GM23338 (cell line): ENCODE results near the gene AMDHD1. TPM values are rescaled to one million over a fixed set of nuclear protein-coding genes. Genes with fewer than 3 reads are reported as not detected.

Experiments used
- ATAC-seq: fragments of 200-7000 bp; cut with Tn5 transposase; 3 replicates; pipeline ENCODE4 v1.9.1; 2020
- DNase-seq: peaks from one replicate; pipeline ENCODE4 v3.0.0-alpha.2; 2015; ENCODE audit warnings: low spot score
- H2AFZ ChIP-seq: fragments of 200-600 bp; sonication (generic); 2 replicates; pipeline ENCODE4 v1.8.0; 2016; ENCODE audit warnings: antibody characterized with exemption, mild to moderate bottlenecking, moderate library complexity
- H3F3A ChIP-seq: fragments of 200-600 bp; sonication (generic); replicated peaks from 2 replicates; pipeline ENCODE4 v1.8.0; 2017; ENCODE audit warnings: antibody characterized with exemption, mixed run types, low read depth
- H3K27ac ChIP-seq: fragments of 200-600 bp; sonication (generic); 2 replicates; pipeline ENCODE4 v1.6.1; 2016; ENCODE audit warnings: low read depth
- H3K27me3 ChIP-seq: fragments of 200-600 bp; sonication (generic); 2 replicates; pipeline ENCODE4 v1.8.0; 2016; ENCODE audit warnings: mild to moderate bottlenecking, mixed run types, moderate library complexity; ENCODE audit not compliant: insufficient read depth
- H3K36me3 ChIP-seq: fragments of 200-600 bp; sonication (generic); 2 replicates; pipeline ENCODE4 v1.8.0; 2016; ENCODE audit warnings: mild to moderate bottlenecking; ENCODE audit not compliant: insufficient read depth
- H3K4me1 ChIP-seq: fragments of 200-600 bp; sonication (generic); 2 replicates; pipeline ENCODE4 v1.8.0; 2016; ENCODE audit warnings: mild to moderate bottlenecking, moderate library complexity; ENCODE audit not compliant: insufficient read depth
- H3K4me2 ChIP-seq: fragments of 200-600 bp; sonication (generic); 2 replicates; pipeline ENCODE4 v1.7.1; 2017; ENCODE audit warnings: mixed run types
- H3K4me3 ChIP-seq: fragments of 200-600 bp; sonication (generic); 2 replicates; pipeline ENCODE4 v1.6.1; 2016; ENCODE audit warnings: mixed run types
- H3K79me2 ChIP-seq: fragments of 200-600 bp; sonication (generic); replicated peaks from 2 replicates; pipeline ENCODE4 v1.8.0; 2017; ENCODE audit warnings: mild to moderate bottlenecking; ENCODE audit not compliant: insufficient read depth
- H3K9me2 ChIP-seq: fragments of 200-600 bp; sonication (generic); 2 replicates; pipeline ENCODE4 v1.8.0; 2017; ENCODE audit not compliant: insufficient read depth
- H4K20me1 ChIP-seq: fragments of 200-600 bp; sonication (generic); replicated peaks from 2 replicates; pipeline ENCODE4 v1.8.0; 2017; ENCODE audit warnings: mild to moderate bottlenecking; ENCODE audit not compliant: insufficient read depth
- H3K27ac Mint-ChIP-seq: 2 replicates; pipeline ENCODE4 v1.8.0; 2020; ENCODE audit warnings: inconsistent platforms, mild to moderate bottlenecking, moderate library complexity, mixed read lengths
- H3K27me3 Mint-ChIP-seq: 3 replicates; pipeline ENCODE4 v1.8.0; 2022; ENCODE audit warnings: low read depth, mild to moderate bottlenecking, moderate library complexity, mixed read lengths, inconsistent platforms; ENCODE audit not compliant: insufficient read depth, poor library complexity
- H3K36me3 Mint-ChIP-seq: 3 replicates; pipeline ENCODE4 v1.8.0; 2021; ENCODE audit warnings: low read depth, mild to moderate bottlenecking, inconsistent platforms, moderate library complexity, mixed read lengths
- H3K4me1 Mint-ChIP-seq: 3 replicates; pipeline ENCODE4 v1.8.0; 2020; ENCODE audit warnings: mild to moderate bottlenecking, inconsistent platforms, mixed read lengths
- H3K4me3 Mint-ChIP-seq: 3 replicates; pipeline ENCODE4 v1.8.0; 2021; ENCODE audit warnings: moderate library complexity, mild to moderate bottlenecking, inconsistent platforms, mixed read lengths
- H3K9me3 Mint-ChIP-seq: 3 replicates; pipeline ENCODE4 v1.8.0; 2020; ENCODE audit warnings: moderate library complexity, mild to moderate bottlenecking, inconsistent platforms, mixed read lengths
- CREB1 ChIP-seq: fragments of 250-450 bp; sonication (Bioruptor Pico); IDR thresholded peaks from 2 replicates; pipeline ENCODE4 v1.5.0; 2020; ENCODE audit warnings: low read depth, mild to moderate bottlenecking, moderate library complexity
- EZH2 ChIP-seq: fragments of 200-600 bp; sonication (generic); IDR thresholded peaks from one replicate; pipeline ENCODE4 v1.8.0; 2017; ENCODE audit warnings: antibody characterized with exemption, mild to moderate bottlenecking, low read depth; ENCODE audit not compliant: unreplicated experiment
- EZH2phosphoT487 ChIP-seq: fragments of 200-600 bp; sonication (generic); IDR thresholded peaks from one replicate; pipeline ENCODE4 v1.8.1; 2018; ENCODE audit warnings: antibody characterized with exemption; ENCODE audit not compliant: unreplicated experiment
- JUNB ChIP-seq: IDR thresholded peaks from one replicate; pipeline ENCODE4 v1.6.1; 2016; ENCODE audit warnings: antibody characterized with exemption; ENCODE audit not compliant: unreplicated experiment
- NANOG ChIP-seq: IDR thresholded peaks from 2 replicates; pipeline ENCODE4 v1.6.1; 2016; ENCODE audit warnings: antibody characterized with exemption, borderline replicate concordance
- POLR2AphosphoS5 ChIP-seq: IDR thresholded peaks from 2 replicates; pipeline ENCODE4 v1.6.1; 2016; ENCODE audit warnings: antibody characterized with exemption, low read depth
- STAT1 ChIP-seq: IDR thresholded peaks from one replicate; pipeline ENCODE4 v1.6.1; 2016; ENCODE audit warnings: antibody characterized with exemption; ENCODE audit not compliant: unreplicated experiment
- ZNF114 ChIP-seq: fragments of 250-450 bp; sonication (Bioruptor Pico); IDR thresholded peaks from 2 replicates; pipeline ENCODE4 v1.5.0; 2020; ENCODE audit warnings: mild to moderate bottlenecking, moderate library complexity
- ZNF331 ChIP-seq: fragments of 250-450 bp; sonication (Bioruptor Pico); IDR thresholded peaks from 2 replicates; pipeline ENCODE4 v1.5.0; 2020; ENCODE audit warnings: low read depth, mild to moderate bottlenecking, moderate library complexity
- polyA plus RNA-seq: library from polyadenylated mRNA; unstranded; fragments of >200 nt; fragmentation: Nextera tagmentation; extraction: Ambion mirVana; gene quantifications from 2 replicates; pipeline ENCODE4 v1.2.1, GENCODE V29; 2016
- total RNA-seq: library from RNA; depleted of rRNA; stranded (reverse); fragments of >200 nt; shearing (Covaris generic); gene quantifications from 2 replicates; pipeline ENCODE4 v1.2.3, GENCODE V29; 2014
- TF ChIP-seq, protein P1 (sequence below): fragments of 250-450 bp; sonication (Bioruptor Pico); IDR thresholded peaks from 2 replicates; pipeline ENCODE4 v1.5.0; 2020; ENCODE audit warnings: mild to moderate bottlenecking, moderate library complexity
- TF ChIP-seq, protein P2 (sequence below), 2 experiments: fragments of 200-600 bp in 1 of 2; sonication (generic) in 1 of 2; conservative IDR thresholded peaks; 2 replicates each; pipeline versions ENCODE4 v1.5.1 to v1.6.1; 2016 to 2017; ENCODE audit warnings: antibody characterized with exemption in 2 of 2, low read depth in 2 of 2, mild to moderate bottlenecking in 2 of 2, moderate library complexity in 1 of 2
- TF ChIP-seq, protein P3 (sequence below): IDR thresholded peaks from one replicate; pipeline ENCODE4 v1.6.1; 2018; ENCODE audit warnings: antibody characterized with exemption; ENCODE audit not compliant: unreplicated experiment
- TF ChIP-seq, protein P4 (sequence below): IDR thresholded peaks from 2 replicates; pipeline ENCODE4 v1.6.1; 2016; ENCODE audit warnings: antibody characterized with exemption

The AMDHD1 gene
- total and polyA plus RNA-seq, 2 experiments from 2014 or later = 0.21 to 0.24 TPM

DNA sequence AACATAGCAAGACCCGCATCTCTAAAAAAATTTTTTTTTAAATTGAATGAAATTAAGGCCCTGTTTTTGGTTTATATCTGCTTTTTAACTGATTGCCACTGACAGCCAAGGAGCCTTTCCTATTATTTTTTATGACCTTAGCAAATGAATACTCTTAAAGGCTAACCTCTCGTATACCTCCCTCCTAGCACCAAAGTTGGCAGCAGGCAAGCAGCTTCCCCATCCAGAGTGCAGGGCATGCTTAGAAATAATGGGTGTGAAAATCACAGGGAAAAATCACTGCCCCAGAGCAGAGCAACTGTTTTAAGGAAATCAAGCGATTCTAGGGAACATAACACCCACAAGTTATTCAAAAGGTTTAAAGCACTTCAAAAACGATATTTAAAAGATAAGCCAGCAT, 32.4 kb downstream of the AMDHD1 start:
- Histone ChIP-seq H3K79me2 (no peaks in the 10 kb centered on the region), H3K9me2 (no peaks in the 10 kb centered on the region), H4K20me1 (no peaks in the 10 kb centered on the region), H2AFZ (no peak overlapping the region), H3K27ac (no peak overlapping the region), H3F3A (no peaks in the 10 kb centered on the region), H3K36me3 (no peaks in the 10 kb centered on the region), H3K4me1 (0 out of 2 replicates have a peak, but pooled peaks cover 2% of the 10 kb centered on the region), H3K4me3 (no peak overlapping the region), H3K27me3 (no peaks in the 10 kb centered on the region), H3K4me2 (no peak overlapping the region)
- peaks cover 19% of the 10 kb centered on the region for H3K4me1 Mint-ChIP-seq
- peaks cover 2% of the 10 kb centered on the region for H3K9me3 Mint-ChIP-seq
- ATAC-seq = no peak
- H3K4me3 Mint-ChIP-seq = no peak overlapping the region
- DNase-seq = no peak
- H3K27me3 Mint-ChIP-seq = peaks cover under 1% of the 10 kb centered on the region
- no peak overlapping the region; the same call in 1 of the 2 replicates for H3K27ac Mint-ChIP-seq
- H3K36me3 Mint-ChIP-seq = peaks cover 3% of the 10 kb centered on the region
- TF ChIP-seq, protein P1, sequence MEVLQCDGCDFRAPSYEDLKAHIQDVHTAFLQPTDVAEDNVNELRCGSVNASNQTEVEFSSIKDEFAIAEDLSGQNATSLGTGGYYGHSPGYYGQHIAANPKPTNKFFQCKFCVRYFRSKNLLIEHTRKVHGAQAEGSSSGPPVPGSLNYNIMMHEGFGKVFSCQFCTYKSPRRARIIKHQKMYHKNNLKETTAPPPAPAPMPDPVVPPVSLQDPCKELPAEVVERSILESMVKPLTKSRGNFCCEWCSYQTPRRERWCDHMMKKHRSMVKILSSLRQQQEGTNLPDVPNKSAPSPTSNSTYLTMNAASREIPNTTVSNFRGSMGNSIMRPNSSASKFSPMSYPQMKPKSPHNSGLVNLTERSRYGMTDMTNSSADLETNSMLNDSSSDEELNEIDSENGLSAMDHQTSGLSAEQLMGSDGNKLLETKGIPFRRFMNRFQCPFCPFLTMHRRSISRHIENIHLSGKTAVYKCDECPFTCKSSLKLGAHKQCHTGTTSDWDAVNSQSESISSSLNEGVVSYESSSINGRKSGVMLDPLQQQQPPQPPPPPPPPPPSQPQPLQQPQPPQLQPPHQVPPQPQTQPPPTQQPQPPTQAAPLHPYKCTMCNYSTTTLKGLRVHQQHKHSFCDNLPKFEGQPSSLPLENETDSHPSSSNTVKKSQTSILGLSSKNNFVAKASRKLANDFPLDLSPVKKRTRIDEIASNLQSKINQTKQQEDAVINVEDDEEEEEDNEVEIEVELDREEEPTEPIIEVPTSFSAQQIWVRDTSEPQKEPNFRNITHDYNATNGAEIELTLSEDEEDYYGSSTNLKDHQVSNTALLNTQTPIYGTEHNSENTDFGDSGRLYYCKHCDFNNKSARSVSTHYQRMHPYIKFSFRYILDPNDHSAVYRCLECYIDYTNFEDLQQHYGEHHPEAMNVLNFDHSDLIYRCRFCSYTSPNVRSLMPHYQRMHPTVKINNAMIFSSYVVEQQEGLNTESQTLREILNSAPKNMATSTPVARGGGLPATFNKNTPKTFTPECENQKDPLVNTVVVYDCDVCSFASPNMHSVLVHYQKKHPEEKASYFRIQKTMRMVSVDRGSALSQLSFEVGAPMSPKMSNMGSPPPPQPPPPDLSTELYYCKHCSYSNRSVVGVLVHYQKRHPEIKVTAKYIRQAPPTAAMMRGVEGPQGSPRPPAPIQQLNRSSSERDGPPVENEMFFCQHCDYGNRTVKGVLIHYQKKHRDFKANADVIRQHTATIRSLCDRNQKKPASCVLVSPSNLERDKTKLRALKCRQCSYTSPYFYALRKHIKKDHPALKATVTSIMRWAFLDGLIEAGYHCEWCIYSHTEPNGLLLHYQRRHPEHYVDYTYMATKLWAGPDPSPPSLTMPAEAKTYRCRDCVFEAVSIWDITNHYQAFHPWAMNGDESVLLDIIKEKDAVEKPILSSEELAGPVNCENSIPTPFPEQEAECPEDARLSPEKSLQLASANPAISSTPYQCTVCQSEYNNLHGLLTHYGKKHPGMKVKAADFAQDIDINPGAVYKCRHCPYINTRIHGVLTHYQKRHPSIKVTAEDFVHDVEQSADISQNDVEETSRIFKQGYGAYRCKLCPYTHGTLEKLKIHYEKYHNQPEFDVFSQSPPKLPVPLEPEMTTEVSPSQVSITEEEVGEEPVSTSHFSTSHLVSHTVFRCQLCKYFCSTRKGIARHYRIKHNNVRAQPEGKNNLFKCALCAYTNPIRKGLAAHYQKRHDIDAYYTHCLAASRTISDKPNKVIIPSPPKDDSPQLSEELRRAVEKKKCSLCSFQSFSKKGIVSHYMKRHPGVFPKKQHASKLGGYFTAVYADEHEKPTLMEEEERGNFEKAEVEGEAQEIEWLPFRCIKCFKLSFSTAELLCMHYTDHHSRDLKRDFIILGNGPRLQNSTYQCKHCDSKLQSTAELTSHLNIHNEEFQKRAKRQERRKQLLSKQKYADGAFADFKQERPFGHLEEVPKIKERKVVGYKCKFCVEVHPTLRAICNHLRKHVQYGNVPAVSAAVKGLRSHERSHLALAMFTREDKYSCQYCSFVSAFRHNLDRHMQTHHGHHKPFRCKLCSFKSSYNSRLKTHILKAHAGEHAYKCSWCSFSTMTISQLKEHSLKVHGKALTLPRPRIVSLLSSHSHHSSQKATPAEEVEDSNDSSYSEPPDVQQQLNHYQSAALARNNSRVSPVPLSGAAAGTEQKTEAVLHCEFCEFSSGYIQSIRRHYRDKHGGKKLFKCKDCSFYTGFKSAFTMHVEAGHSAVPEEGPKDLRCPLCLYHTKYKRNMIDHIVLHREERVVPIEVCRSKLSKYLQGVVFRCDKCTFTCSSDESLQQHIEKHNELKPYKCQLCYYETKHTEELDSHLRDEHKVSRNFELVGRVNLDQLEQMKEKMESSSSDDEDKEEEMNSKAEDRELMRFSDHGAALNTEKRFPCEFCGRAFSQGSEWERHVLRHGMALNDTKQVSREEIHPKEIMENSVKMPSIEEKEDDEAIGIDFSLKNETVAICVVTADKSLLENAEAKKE = no peak
- TF ChIP-seq POLR2AphosphoS5 (no peak), STAT1 (no peak), ZNF114 (no peak), CREB1 (CRISPR knock-in tag) (no peak), NANOG (no peak), EZH2 (no peak), EZH2phosphoT487 (no peak), ZNF331 (CRISPR knock-in tag) (no peak), JUNB (no peak)
- TF ChIP-seq, protein P2, sequence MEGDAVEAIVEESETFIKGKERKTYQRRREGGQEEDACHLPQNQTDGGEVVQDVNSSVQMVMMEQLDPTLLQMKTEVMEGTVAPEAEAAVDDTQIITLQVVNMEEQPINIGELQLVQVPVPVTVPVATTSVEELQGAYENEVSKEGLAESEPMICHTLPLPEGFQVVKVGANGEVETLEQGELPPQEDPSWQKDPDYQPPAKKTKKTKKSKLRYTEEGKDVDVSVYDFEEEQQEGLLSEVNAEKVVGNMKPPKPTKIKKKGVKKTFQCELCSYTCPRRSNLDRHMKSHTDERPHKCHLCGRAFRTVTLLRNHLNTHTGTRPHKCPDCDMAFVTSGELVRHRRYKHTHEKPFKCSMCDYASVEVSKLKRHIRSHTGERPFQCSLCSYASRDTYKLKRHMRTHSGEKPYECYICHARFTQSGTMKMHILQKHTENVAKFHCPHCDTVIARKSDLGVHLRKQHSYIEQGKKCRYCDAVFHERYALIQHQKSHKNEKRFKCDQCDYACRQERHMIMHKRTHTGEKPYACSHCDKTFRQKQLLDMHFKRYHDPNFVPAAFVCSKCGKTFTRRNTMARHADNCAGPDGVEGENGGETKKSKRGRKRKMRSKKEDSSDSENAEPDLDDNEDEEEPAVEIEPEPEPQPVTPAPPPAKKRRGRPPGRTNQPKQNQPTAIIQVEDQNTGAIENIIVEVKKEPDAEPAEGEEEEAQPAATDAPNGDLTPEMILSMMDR (conservative IDR thresholded peaks at IDR 0.05; ENCODE audit: low read depth in 2 of 2) = no peak
- TF ChIP-seq, protein P3, sequence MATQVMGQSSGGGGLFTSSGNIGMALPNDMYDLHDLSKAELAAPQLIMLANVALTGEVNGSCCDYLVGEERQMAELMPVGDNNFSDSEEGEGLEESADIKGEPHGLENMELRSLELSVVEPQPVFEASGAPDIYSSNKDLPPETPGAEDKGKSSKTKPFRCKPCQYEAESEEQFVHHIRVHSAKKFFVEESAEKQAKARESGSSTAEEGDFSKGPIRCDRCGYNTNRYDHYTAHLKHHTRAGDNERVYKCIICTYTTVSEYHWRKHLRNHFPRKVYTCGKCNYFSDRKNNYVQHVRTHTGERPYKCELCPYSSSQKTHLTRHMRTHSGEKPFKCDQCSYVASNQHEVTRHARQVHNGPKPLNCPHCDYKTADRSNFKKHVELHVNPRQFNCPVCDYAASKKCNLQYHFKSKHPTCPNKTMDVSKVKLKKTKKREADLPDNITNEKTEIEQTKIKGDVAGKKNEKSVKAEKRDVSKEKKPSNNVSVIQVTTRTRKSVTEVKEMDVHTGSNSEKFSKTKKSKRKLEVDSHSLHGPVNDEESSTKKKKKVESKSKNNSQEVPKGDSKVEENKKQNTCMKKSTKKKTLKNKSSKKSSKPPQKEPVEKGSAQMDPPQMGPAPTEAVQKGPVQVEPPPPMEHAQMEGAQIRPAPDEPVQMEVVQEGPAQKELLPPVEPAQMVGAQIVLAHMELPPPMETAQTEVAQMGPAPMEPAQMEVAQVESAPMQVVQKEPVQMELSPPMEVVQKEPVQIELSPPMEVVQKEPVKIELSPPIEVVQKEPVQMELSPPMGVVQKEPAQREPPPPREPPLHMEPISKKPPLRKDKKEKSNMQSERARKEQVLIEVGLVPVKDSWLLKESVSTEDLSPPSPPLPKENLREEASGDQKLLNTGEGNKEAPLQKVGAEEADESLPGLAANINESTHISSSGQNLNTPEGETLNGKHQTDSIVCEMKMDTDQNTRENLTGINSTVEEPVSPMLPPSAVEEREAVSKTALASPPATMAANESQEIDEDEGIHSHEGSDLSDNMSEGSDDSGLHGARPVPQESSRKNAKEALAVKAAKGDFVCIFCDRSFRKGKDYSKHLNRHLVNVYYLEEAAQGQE = no peak
- TF ChIP-seq, protein P4, sequence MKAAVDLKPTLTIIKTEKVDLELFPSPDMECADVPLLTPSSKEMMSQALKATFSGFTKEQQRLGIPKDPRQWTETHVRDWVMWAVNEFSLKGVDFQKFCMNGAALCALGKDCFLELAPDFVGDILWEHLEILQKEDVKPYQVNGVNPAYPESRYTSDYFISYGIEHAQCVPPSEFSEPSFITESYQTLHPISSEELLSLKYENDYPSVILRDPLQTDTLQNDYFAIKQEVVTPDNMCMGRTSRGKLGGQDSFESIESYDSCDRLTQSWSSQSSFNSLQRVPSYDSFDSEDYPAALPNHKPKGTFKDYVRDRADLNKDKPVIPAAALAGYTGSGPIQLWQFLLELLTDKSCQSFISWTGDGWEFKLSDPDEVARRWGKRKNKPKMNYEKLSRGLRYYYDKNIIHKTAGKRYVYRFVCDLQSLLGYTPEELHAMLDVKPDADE = no peak
